Glomerular endothelial cell (primary cell): ENCODE measurements around the gene CCL27. TPM values are rescaled to one million over a fixed set of nuclear protein-coding genes. Genes with fewer than 3 reads are reported as not detected.

Source experiments
- DNase-seq: peaks from one replicate; pipeline ENCODE4 v3.0.0-alpha.2; 2011; ENCODE audit warnings: low read depth, low spot score; ENCODE audit errors: extremely low read depth
- total RNA-seq: library from RNA; depleted of rRNA; stranded (reverse); fragments of >200 nt; gene quantifications from 2 replicates; pipeline ENCODE4 v1.2.3, GENCODE V29; 2015

CCL27 gene
- total RNA-seq, 1 donor from 2014 or later: not detected

- DNase-seq: no peak
These were observed 23.1 kb upstream of the CCL27 start for GRCh38 chr9:34685591-34685990.

GRCh38 chr9:34684816-34685215 lies 22.4 kb upstream of the CCL27 start:
- no peak for DNase-seq

- DNase-seq: no peak
These were observed 21.7 kb upstream of the CCL27 start for GRCh38 chr9:34684145-34684544.

- no peak for DNase-seq
These were observed 13.4 kb upstream of the CCL27 start for GRCh38 chr9:34675869-34676268.

- peak; percentile 34 for DNase-seq
These were observed 12.7 kb upstream of the CCL27 start for GRCh38 chr9:34675048-34675714.

- DNase-seq: no peak
These were observed 12.0 kb upstream of the CCL27 start for GRCh38 chr9:34674440-34674839.

- DNase-seq: no peak
These were observed 8.8 kb upstream of the CCL27 start for GRCh38 chr9:34671307-34671706.

GRCh38 chr9:34669809-34670562 lies 7.5 kb upstream of the CCL27 start:
- DNase-seq: no peak

- no peak for DNase-seq
These were observed 3.2 kb upstream of the CCL27 start for GRCh38 chr9:34665381-34666250.

GRCh38 chr9:34665067-34665380 lies 2.6 kb upstream of the CCL27 start:
- no peak for DNase-seq

- DNase-seq: no peak
These were observed 2.0 kb upstream of the CCL27 start for GRCh38 chr9:34664281-34665066.

- DNase-seq: no peak
These were observed 797 bp upstream of the CCL27 start for GRCh38 chr9:34663303-34663605.

GRCh38 chr9:34659592-34660253 lies 2.7 kb downstream of the CCL27 start:
- no peak for DNase-seq

- DNase-seq: no peak
These were observed 4.0 kb downstream of the CCL27 start for GRCh38 chr9:34658461-34658860.

- no peak for DNase-seq
These were observed 5.5 kb downstream of the CCL27 start for GRCh38 chr9:34656992-34657391.

GRCh38 chr9:34655394-34655793 lies 7.1 kb downstream of the CCL27 start:
- no peak for DNase-seq

GRCh38 chr9:34654323-34655051 lies 8.0 kb downstream of the CCL27 start:
- no peak for DNase-seq

GRCh38 chr9:34653151-34654072 lies 9.0 kb downstream of the CCL27 start:
- DNase-seq: no peak

- DNase-seq: no peak
These were observed 9.9 kb downstream of the CCL27 start for GRCh38 chr9:34652602-34653000.
